IPS-15b (cell line): ENCODE measurements around the gene COBL.

Experiments used
- H3K27me3 ChIP-seq: one replicate; pipeline ENCODE4 v1.6.1; 2013; ENCODE audit warnings: low read length; ENCODE audit not compliant: control insufficient read depth, insufficient read depth
- H3K36me3 ChIP-seq: one replicate; pipeline ENCODE4 v1.6.1; 2013; ENCODE audit warnings: low read length; ENCODE audit not compliant: control insufficient read depth, insufficient read depth
- H3K4me1 ChIP-seq: one replicate; pipeline ENCODE4 v1.6.1; 2013; ENCODE audit warnings: mild to moderate bottlenecking, low read length; ENCODE audit not compliant: control insufficient read depth, insufficient read depth
- H3K4me3 ChIP-seq: one replicate; pipeline ENCODE4 v1.5.1; 2013; ENCODE audit warnings: low read depth, low read length
- H3K9ac ChIP-seq: one replicate; pipeline ENCODE4 v1.6.1; 2013; ENCODE audit warnings: low read depth, mild to moderate bottlenecking, low read length
- H3K9me3 ChIP-seq: one replicate; pipeline ENCODE4 v1.6.1; 2013; ENCODE audit warnings: mild to moderate bottlenecking, low read length; ENCODE audit not compliant: control insufficient read depth, insufficient read depth

COBL gene

DNA sequence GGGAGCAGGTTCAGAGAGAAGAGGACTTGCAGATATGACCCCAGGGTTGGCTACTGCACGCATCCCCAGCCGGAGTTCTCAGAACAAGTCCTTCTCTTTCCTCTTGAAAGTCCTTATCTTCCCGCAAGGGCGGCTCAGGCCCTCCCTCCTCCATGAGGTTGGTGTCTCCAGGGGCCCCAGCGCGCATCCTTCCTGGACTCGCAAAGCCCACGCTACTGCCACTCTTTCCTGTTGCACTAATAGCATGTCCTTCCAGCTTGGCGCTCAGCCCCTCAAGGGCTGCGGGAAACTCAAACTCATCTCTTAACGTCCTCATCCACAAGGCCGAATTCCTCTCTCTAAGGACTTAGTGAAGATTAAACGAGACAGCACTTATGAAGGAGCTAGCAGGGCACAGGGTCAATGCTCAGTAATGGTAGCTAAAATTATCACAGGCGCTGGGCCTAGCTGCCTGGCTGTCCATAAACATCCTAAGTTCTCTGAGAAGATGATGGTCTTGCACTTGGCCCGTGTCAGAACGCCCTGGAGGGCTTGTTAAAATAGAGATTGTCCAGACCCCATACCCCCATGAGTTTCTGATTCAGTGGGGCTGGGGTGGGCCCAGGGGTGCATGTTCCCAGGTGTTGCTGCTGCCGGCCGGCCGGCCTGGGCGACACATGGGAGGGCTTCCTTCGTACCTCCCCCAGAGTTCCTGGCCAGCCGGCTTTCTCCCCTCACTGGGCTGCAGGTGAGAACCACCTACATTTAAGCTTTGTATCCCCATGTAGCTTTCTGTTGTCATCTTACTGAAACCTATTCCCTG lies 261.4 kb downstream of the COBL start:
- Histone ChIP-seq H3K4me1 (no peaks in the 10 kb centered on the region), H3K9ac (no peak overlapping the region), H3K4me3 (no peak overlapping the region), H3K27me3 (no peaks in the 10 kb centered on the region), H3K36me3 (peaks cover 3% of the 10 kb centered on the region), H3K9me3 (no peaks in the 10 kb centered on the region)

DNA sequence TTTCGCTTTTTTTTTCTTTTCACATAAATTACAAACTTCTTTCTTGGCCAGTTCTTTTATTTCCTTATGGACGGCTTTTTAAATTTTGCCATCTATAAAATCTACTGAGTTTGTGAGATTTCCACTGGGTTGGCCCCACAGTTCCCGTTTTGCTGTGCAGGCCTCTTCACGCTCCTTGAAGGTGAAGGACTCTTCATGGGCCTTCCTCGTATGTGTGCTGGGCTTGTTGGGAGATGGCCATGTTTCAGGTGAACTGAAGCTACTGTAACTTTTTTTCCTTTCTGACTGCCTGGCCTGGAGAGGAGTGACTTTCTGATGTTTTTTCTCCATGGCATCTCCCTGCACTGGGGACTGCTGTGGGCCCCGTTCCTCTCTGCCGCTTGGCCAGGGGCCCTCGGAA lies 262.4 kb downstream of the COBL start:
- Histone ChIP-seq H3K9ac (no peak overlapping the region), H3K27me3 (no peaks in the 10 kb centered on the region), H3K36me3 (peaks cover 3% of the 10 kb centered on the region), H3K4me1 (no peaks in the 10 kb centered on the region), H3K9me3 (no peaks in the 10 kb centered on the region), H3K4me3 (no peak overlapping the region)

DNA sequence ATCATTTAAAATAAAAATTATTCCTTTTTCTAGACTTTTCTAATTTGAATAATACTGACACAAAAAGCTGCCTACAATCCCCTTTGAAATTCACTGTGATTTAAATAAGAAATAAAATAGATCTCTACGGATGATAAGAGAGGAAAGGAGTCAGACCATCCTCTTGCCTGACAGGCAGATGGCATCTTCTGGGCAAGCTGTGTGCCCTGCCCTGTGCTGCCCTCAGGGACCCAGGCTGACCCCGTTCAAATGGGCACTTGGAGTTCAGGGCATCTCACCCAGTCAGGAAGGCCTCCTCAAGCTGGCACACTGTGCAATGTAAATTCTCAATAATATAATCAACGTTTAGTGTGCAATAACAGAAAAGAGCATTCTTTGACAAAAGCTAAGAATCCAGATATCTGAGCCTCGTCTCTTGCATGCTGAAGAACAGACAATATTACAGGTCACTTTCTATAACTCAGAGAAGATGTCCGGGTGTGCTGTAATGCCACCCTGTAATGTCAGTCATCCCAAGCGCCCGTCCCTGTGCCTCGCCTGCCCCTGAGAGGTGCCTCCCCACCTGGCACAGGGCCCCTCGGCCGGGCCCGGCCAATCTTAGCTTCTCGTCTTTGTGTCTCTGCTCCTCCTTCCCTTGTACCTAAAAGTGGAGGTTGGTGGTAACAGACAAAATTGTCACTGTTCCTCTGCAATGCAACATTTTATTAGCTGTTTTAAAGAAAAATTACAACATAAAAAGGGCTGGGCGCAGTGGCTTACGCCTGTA lies 263.3 kb downstream of the COBL start:
- no peaks in the 10 kb centered on the region for H3K9me3 ChIP-seq
- no peak overlapping the region for H3K4me3 ChIP-seq
- H3K4me1 ChIP-seq, result no peaks in the 10 kb centered on the region
- no peaks in the 10 kb centered on the region for H3K27me3 ChIP-seq
- H3K9ac ChIP-seq, result no peak overlapping the region
- no peaks in the 10 kb centered on the region for H3K36me3 ChIP-seq

DNA sequence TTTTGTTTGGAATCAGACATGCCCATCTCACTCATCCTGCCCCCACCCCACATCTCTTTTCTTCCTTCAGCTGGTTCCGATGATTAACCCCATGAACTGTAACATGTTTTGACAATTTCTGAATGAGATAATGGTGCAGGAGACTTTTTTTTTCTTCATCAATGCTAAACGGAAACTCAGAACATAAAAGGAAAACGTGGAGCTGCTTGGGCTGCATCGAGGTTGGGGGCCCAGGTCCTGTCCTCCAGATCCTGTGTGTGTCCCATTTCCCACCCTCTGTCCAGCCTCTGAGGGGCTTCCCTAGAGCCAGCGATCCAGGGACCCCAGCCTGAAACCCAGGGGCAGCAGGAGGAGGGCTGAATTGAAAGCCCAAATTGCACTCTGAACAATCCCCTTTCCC lies 270.1 kb downstream of the COBL start:
- Histone ChIP-seq H3K9me3 (no peaks in the 10 kb centered on the region), H3K4me1 (no peaks in the 10 kb centered on the region), H3K9ac (no peak overlapping the region), H3K36me3 (no peaks in the 10 kb centered on the region), H3K4me3 (no peak overlapping the region), H3K27me3 (no peaks in the 10 kb centered on the region)

DNA sequence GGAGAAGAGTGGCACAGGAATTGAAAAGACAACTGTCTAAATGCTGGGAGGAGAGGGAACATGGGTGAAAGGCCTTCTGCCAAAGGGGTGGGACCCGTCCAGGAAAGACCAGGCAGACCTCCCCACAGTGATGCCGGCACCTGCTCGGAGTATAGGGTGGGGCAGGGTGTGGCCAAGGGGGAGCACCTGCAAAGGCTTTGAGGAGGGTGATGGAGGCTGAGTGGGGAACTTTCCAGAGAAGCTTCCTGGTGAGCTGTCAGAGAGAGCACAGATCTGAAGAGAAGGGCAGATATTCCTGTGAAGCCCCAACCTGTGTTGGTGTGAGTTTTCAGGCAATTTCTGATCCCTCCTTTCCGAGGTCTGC lies 270.5 kb downstream of the COBL start:
- Histone ChIP-seq H3K36me3 (no peaks in the 10 kb centered on the region), H3K9ac (no peak overlapping the region), H3K27me3 (no peaks in the 10 kb centered on the region), H3K9me3 (no peaks in the 10 kb centered on the region), H3K4me3 (no peak overlapping the region), H3K4me1 (no peaks in the 10 kb centered on the region)

DNA sequence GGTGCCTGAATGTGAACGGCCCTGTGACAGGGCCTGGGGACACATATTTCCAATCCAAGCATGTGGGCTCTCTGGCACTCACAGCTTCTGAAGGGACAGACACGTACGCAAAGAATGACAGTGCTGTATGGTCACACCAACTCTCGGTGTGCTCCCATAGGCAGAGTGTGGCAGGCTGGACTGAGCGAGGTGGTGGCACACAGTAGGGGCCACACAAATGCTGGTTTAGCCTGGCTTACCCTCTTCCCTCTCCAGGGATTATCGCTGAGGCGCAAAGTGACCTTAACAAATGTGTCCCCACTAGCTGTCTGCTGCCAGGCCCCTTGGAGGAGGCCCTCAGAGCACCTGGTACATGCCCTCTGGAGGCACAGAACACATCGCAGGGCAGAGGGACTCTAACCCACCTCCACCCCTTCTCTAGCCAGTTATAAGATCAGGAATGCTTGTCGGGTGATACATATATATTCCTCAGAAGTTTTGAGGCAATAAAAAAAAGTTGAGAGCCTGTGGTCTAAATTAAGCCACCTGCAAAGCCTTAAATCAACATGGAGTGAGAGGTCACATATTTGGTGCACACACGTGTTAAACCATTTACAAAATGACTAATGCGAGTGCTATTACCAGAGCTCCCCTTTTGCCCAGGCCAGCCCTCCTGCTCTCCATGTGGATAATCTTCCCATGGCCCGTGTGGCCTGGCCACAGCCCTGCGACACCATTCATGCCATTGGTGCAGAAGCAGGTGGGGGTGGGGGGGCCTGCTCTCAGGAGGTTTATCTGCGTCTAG lies 271.1 kb downstream of the COBL start:
- H3K9ac ChIP-seq, result no peak overlapping the region
- H3K36me3 ChIP-seq, result no peaks in the 10 kb centered on the region
- H3K4me3 ChIP-seq, result no peak overlapping the region
- no peaks in the 10 kb centered on the region for H3K9me3 ChIP-seq
- no peaks in the 10 kb centered on the region for H3K27me3 ChIP-seq
- no peaks in the 10 kb centered on the region for H3K4me1 ChIP-seq

DNA sequence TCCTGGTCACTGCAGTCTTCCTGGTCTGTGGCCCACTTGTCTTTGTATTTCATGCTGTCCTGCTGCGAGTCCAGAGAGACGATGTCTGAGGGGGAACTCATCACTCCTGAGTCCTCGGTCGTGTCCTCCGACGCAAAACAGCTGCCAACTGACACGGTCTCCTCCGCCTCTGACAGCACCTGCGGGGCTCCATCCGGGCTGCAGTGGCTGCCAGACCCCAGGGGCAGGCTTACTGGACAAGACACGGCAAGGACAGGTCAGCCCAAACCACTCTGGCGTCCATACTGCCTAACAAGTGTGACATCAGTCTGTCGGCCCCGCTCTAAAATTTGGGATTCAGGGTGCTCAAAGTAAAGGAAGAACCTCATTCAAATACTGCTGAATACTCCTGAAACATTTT lies 273.1 kb downstream of the COBL start:
- no peaks in the 10 kb centered on the region for H3K36me3 ChIP-seq
- H3K4me1 ChIP-seq, result no peaks in the 10 kb centered on the region
- no peaks in the 10 kb centered on the region for H3K9me3 ChIP-seq
- H3K9ac ChIP-seq, result no peak overlapping the region
- no peak overlapping the region for H3K4me3 ChIP-seq
- H3K27me3 ChIP-seq, result no peaks in the 10 kb centered on the region

DNA sequence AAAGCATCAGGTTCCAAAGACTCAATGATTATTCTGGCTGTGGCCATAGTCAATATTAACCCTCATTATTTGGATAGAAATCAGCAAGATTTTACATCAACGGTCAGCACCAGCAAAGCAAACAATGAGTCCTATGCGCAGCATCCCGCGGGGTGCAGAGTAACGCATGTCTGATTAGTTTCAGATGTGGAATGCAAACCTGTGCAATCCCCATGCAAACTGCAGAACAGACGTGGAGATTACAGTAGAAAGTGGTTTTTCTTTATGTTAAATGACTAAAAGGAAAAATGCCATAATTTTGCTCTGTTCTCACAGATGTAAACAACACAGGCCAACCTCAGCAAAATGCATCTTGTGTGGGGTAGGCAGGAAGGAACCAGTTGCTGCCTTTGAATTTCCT lies 275.8 kb downstream of the COBL start:
- H3K27me3 ChIP-seq, result no peaks in the 10 kb centered on the region
- H3K4me1 ChIP-seq, result no peaks in the 10 kb centered on the region
- no peaks in the 10 kb centered on the region for H3K9me3 ChIP-seq
- no peak overlapping the region for H3K4me3 ChIP-seq
- no peaks in the 10 kb centered on the region for H3K36me3 ChIP-seq
- H3K9ac ChIP-seq, result no peak overlapping the region

DNA sequence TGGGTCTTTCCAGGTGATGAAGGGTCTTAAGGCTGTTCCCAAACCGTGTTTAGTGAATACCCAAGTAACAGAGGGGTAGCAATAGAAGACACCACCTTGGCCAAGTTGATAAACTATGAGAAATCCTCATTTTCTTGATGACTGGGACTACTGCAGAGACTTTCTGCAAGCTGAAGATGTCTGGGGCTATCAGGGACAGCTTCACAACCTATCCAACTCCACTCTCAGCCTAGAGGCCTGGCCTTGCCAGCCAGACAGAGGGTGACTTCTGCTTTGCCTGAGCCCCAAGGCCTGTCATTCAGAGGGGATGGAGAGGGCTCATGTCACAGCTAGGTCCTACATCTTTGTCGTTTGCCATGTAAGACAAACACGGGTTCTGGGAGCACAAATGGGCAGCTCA lies 278.0 kb downstream of the COBL start:
- Histone ChIP-seq H3K36me3 (no peaks in the 10 kb centered on the region), H3K9me3 (no peaks in the 10 kb centered on the region), H3K4me1 (no peaks in the 10 kb centered on the region), H3K4me3 (no peak overlapping the region), H3K9ac (no peak overlapping the region), H3K27me3 (no peaks in the 10 kb centered on the region)

DNA sequence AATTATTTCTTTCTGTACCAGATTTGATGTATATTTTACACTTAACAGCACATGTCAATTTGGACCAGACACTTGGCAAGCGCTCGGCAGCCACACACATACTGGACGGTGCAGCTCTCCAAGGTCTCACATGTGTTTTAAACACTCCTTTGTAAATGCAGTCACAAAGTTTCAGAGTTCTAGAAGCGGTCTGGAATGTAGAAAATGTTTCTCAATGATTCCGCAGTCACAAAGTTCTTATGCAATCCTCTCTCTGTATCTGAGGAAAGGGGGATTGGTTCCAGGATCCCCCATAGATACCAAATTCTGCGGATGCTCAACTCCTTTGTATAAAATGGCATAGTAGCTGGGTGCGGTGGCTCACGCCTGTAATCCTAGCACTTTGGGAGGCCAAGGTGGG lies 280.9 kb downstream of the COBL start:
- H3K4me1 ChIP-seq, result no peaks in the 10 kb centered on the region
- peaks cover 10% of the 10 kb centered on the region for H3K36me3 ChIP-seq
- no peaks in the 10 kb centered on the region for H3K9me3 ChIP-seq
- no peak overlapping the region for H3K9ac ChIP-seq
- no peaks in the 10 kb centered on the region for H3K27me3 ChIP-seq
- no peak overlapping the region for H3K4me3 ChIP-seq

DNA sequence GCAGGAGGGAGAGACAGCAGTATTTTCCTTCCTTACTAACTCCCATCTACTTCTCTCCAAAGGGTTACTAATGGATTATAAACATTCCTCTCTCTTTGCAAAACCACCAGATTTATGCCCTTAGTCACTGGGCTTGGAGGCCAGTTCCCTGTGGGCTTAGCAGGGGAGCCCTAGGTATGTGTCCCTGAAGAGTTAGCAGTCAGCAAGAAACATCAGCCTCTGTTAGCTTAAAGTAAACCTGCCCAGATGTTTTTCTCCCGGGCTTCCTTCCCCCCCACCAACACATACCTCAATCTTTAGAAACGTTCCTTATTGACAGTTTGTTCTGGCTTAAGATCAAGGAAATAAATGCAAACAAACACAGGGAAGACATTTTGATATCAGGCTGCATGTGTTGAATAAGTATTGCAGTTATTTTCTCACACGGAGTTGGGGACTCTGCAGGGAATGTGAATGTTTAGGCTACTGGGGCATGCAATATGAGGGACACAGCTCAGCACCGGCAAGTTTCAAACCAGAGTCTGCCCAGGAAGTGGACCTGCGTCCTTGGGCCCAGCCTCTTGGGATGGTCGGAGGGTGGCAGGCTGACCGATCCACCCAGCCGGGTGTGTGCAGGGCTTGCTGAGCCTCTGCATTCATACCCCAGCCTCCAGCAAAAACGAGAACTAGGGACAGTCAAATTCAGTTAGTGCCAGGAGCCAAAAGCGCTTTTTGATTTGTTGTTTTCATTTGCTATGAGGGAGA lies 281.9 kb downstream of the COBL start:
- Histone ChIP-seq H3K4me3 (no peak overlapping the region), H3K4me1 (no peaks in the 10 kb centered on the region), H3K9me3 (no peaks in the 10 kb centered on the region), H3K36me3 (peaks cover 10% of the 10 kb centered on the region), H3K27me3 (no peaks in the 10 kb centered on the region), H3K9ac (no peak overlapping the region)
